Nasal cavity respiratory epithelium epithelial cell of viscerocranial mucosa (primary cell): ENCODE measurements around the gene DAGLB. TPM values are rescaled to one million over a fixed set of nuclear protein-coding genes. Genes with fewer than 3 reads are reported as not detected.

ENCODE experiments used
- total RNA-seq: library from RNA; depleted of rRNA; stranded (reverse); fragments of >200 nt; gene quantifications from 2 replicates; pipeline ENCODE4 v1.2.3, GENCODE V29; 2014

The DAGLB gene, protein sequence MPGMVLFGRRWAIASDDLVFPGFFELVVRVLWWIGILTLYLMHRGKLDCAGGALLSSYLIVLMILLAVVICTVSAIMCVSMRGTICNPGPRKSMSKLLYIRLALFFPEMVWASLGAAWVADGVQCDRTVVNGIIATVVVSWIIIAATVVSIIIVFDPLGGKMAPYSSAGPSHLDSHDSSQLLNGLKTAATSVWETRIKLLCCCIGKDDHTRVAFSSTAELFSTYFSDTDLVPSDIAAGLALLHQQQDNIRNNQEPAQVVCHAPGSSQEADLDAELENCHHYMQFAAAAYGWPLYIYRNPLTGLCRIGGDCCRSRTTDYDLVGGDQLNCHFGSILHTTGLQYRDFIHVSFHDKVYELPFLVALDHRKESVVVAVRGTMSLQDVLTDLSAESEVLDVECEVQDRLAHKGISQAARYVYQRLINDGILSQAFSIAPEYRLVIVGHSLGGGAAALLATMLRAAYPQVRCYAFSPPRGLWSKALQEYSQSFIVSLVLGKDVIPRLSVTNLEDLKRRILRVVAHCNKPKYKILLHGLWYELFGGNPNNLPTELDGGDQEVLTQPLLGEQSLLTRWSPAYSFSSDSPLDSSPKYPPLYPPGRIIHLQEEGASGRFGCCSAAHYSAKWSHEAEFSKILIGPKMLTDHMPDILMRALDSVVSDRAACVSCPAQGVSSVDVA
- 26.3 and 27.3 TPM in 2 replicates for total RNA-seq

GRCh38 chr7:6447581-6448199 lies at the start of gene DAGLB:
Gene DAGLB, minus strand, starts transcription at chr7:6447954. Its CDS starts 112 bp downstream, at chr7:6447842.

Other genes with a start within 250 kb of the DAGLB start
- 9.2 and 20.9 TPM in 2 replicates for gene CYTH3, start 175.3 kb downstream of the DAGLB start, total RNA-seq
- gene FAM220A, start 99.0 kb downstream of the DAGLB start, total RNA-seq: 45.7 and 46.1 TPM in 2 replicates
- 52.6 and 125 TPM in 2 replicates for gene RAC1, start 73.4 kb downstream of the DAGLB start, total RNA-seq
- 88.5 and 101 TPM in 2 replicates for gene KDELR2, start 36.2 kb upstream of the DAGLB start, total RNA-seq
- gene GRID2IP, start 103.5 kb upstream of the DAGLB start, total RNA-seq: under 0.01 and 0.14 TPM in 2 replicates
- 67.0 and 88.3 TPM in 2 replicates for gene ZDHHC4, start 129.5 kb upstream of the DAGLB start, total RNA-seq
- gene INTS15, start 142.1 kb upstream of the DAGLB start, total RNA-seq: 9.9 and 12.3 TPM in 2 replicates
- 0.34 and 0.43 TPM in 2 replicates for gene ZNF853, start 167.7 kb upstream of the DAGLB start, total RNA-seq
- gene ZNF316, start 189.4 kb upstream of the DAGLB start, total RNA-seq: 16.1 and 30.9 TPM in 2 replicates